ENCODE results near the gene SDC3.

- TF ChIP-seq CTCF (conservative IDR thresholded peaks at IDR 0.05) (no peak), ZFX (IDR thresholded peaks at IDR 0.05) (no peak)
Measured at GRCh38 chr1:30908316-30908695, 252 bp downstream of the SDC3 start.
